ENCODE results near the gene TMSB15A. TPM values are rescaled to one million over a fixed set of nuclear protein-coding genes. Genes with fewer than 3 reads are reported as not detected.

The TMSB15A gene
- 0.24 TPM in 1 of 2 replicates, not detected in the other for total RNA-seq

DNA sequence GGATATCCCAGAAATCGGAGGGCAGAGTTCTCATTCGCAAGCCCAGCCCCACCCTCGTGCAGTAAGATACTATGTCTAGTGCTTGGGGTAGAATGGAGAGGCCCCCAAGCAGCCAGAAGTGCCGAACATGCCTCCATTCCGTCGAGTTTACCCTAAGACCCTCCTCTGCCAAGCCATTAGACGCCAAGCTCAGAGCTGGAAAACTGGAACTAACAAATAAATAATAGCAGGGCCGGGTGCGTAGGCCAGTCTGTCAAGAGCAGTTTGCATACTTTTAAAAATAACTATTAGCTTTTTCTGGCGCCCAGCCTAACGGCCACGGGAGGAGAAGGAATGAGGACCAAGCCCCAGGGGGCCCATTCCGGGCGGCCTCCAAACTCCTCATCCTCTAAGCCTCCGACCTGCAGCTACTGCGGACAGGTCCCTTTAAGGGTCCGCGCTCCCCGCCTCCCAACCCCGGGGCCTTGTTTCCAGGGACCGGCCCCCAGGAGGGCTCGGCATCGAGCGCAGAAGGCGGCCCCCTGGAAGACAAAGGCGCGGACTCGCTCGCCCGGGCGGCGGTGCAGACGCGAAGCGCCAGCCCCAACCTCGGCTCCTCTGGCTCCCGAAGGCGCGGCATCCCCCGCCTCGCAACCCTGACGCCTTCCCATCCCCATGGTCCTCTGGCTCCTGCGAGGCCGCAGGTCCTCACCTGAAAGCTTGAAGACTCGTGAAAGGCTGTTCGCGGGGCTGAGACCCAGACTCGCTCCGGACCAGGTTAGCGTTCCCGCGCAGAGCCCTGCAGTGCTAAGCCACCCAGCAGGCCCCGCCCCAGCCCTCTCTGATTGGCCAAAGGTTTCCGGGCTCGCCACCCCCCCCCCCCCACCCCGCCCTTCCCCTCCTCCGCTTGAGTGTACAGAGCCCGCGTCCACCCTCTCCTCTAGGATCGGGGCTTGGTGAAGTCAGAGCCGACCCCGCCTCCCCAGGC, at the start of gene TMSB15A:
TMSB15A (minus strand) TSS at position 765 of the 967 bp plus-strand sequence.

GRCh38 chrX:102471762-102472220, 44.7 kb downstream of the TMSB15A start, which contains the start of gene TCP11X2:
Gene TCP11X2 (minus strand): TSS chrX:102471812.

Other genes with a start within 250 kb of the TMSB15A start
- gene NXF2B, start 76.7 kb downstream of the TMSB15A start, total RNA-seq = not detected in 2 replicates
- gene TCP11X2, start 44.9 kb downstream of the TMSB15A start, total RNA-seq = not detected in 2 replicates
- gene ARMCX5, start 82.8 kb upstream of the TMSB15A start, total RNA-seq = 13.0 and 18.1 TPM in 2 replicates
- 0.21 and 0.48 TPM in 2 replicates for gene GPRASP1, start 134.7 kb upstream of the TMSB15A start, total RNA-seq
- 7.2 and 8.0 TPM in 2 replicates for gene GPRASP2, start 195.7 kb upstream of the TMSB15A start, total RNA-seq
- 1.3 and 1.7 TPM in 2 replicates for gene GPRASP3, start 204.0 kb upstream of the TMSB15A start, total RNA-seq